Bronchus fibroblast of lung (primary cell): ENCODE measurements around the gene RRAS. TPM values are rescaled to one million over a fixed set of nuclear protein-coding genes. Genes with fewer than 3 reads are reported as not detected.

Experiments used
- total RNA-seq: library from RNA; depleted of rRNA; stranded (reverse); fragments of >200 nt; gene quantifications from 2 replicates; pipeline ENCODE4 v1.2.3, GENCODE V29; 2015

The RRAS gene
- 64.7 and 94.1 TPM in 2 replicates for total RNA-seq

DNA sequence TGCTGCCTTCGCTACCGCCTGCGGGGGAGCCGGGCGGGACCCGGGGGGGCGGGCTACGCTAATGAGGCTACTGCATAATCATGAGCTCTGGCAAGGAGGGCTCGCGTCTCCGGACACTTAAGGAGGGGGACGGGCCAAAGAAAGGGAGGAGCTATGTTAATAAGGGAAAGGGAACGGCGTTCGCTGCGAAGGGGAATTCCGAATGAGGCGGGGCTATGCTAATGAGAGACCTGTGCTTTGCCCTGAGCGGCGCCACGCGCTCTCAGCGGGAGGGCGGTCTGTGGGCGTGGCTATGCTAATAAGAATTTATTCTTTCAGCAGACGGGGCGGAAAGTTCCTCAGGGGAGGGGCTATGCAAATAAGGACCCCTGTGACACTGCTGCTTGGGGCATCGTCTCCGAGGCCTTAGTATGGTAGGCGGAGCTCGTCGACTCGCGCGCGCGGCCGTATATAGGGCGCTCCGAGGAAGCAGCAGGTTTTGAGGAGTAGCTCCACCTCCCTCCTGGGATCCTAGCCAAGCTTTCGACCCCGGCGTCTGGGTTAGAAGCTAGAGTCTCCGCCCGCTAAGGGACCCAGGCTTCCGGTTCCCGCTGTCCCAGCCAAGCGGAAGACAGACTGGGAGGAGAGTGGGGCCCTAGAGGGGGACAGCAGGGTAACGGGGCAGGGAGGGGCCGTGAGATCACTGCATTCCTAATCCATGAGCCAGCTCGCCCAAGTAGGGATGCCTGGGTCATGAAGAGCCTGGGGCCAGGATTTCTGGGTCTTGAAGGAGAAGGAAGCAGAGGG is at the start of gene RRAS:
Gene RRAS (minus strand): TSS at position 31 of the 786 bp plus-strand sequence. CDS start 45 bp downstream, outside the sequence.

GRCh38 chr19:49689133-49690078 is 49.5 kb upstream of the RRAS start, which contains the start of gene ADM5:
ADM5 (plus strand) TSS chr19:49689594; CDS start chr19:49689838, 244 bp downstream.

GRCh38 chr19:49677231-49677900 is 37.4 kb upstream of the RRAS start, which contains the start of gene PRMT1:
PRMT1 (plus strand) TSS chr19:49677271; CDS start chr19:49677281, 10 bp downstream.

GRCh38 chr19:49665351-49666119 is 25.6 kb upstream of the RRAS start, which contains the start of the genes BCL2L12 and IRF3:
BCL2L12 (plus strand) TSS chr19:49665933; CDS start chr19:49666693, 760 bp downstream.
IRF3 (minus strand) TSS chr19:49665857; CDS start chr19:49664838, 1,019 bp downstream.

DNA sequence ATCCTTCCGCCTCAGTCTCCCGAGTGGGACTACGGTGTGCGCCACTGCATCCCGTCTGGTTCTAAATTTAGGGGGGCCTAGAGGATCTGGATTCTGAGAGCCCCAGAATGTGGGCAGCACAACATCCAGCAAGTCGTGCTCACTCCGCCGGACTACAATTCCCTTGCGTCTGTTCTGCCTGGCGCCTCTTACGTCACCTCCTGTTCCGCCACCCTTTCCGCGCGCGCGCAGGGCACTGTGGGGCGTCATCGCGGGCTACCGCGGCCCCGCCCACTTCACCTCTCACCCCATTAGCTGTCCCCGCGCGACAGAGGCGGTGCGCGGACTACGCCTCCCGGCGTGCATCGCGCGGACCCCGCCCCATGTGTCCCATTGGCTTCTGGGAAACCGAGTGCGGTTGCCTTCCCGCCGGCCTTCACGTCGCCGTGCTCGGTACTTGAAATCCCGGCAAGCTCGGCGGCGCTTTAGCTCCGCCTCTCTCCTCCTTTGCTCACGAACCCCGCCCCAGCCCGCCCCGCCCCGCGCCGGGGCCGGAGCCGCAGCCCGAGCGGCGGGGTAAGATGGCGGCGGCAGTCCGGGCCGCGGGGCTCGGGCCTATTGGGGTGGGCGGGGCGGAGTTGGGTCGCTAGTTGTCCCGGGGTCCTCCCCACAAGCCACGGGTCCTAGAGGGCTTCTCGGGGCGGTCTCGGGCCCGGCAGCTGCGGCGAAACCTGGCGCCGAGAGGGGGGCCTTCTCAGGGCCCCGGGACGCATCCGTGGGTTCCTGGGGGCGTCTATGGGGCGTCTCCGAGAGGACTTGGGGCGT is 1.9 kb upstream of the RRAS start, which contains the start of gene SCAF1:
Gene SCAF1 (plus strand): TSS at position 522 of the 804 bp plus-strand sequence. CDS start 2,818 bp downstream, outside the sequence.

DNA sequence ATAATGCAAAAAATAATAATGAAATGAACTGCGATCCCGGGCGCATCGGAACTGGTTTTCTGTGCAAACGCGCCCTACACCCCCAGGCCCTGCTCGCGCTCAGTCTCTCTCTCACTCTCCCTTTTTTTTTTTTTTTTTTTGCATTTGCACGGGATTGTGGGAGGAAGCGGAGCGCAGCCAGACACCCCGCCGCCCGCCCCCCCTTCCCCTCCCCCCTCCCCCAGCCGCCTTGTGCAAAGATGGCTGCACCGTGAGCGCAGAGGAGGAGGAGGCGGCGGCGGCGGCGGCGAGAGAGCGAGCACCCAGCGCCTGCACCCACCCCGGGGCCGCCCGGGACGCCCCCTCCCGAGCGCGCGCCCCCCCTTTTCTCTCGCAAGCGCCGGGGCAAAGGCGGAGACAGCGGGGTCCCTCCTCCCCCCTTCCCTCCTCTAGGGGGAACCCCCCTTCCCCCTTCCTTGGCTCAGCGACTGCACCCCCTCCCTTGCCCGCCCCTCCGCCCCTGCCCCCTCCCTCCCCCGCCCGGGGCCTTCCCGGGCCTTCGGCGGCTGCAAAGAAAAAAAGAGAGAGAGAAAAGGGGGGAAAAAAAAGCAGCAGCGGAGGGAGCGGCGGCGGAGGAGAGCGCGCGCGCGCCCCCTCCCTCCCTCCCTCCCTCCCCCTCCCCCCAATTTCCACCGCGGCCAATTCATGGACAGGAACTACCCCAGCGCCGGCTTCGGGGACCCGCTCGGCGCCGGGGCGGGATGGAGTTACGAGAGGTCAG is 48.8 kb downstream of the RRAS start, which contains the start of gene PRR12:
Gene PRR12 (plus strand): TSS at position 212 of the 760 bp plus-strand sequence. CDS start 473 bp downstream, at position 685.

Other genes starting within 250 kb of the RRAS start
- gene PTH2, start 216.7 kb downstream of the RRAS start, total RNA-seq, result not detected in 2 replicates
- not detected in 2 replicates for gene GFY, start 214.8 kb downstream of the RRAS start, total RNA-seq
- not detected in 2 replicates for gene SLC17A7, start 198.6 kb downstream of the RRAS start, total RNA-seq
- gene PIH1D1, start 188.3 kb downstream of the RRAS start, total RNA-seq, result 103 TPM in 2 replicates
- gene ALDH16A1, start 186.9 kb downstream of the RRAS start, total RNA-seq, result 34.3 and 37.2 TPM in 2 replicates
- gene FLT3LG, start 165.9 kb downstream of the RRAS start, total RNA-seq, result 2.4 and 5.6 TPM in 2 replicates
- 3,580 and 3,841 TPM in 2 replicates for gene RPL13A, start 152.5 kb downstream of the RRAS start, total RNA-seq
- 3,922 and 4,879 TPM in 2 replicates for gene RPS11, start 143.7 kb downstream of the RRAS start, total RNA-seq
- 38.0 and 39.7 TPM in 2 replicates for gene FCGRT, start 127.5 kb downstream of the RRAS start, total RNA-seq
- gene RCN3, start 112.1 kb downstream of the RRAS start, total RNA-seq, result 191 and 235 TPM in 2 replicates
- 90.1 and 98.2 TPM in 2 replicates for gene NOSIP, start 59.6 kb downstream of the RRAS start, total RNA-seq
- 0.30 and 0.84 TPM in 2 replicates for gene PRRG2, start 58.8 kb downstream of the RRAS start, total RNA-seq
- 4.9 and 6.2 TPM in 2 replicates for gene PRR12, start 49.0 kb downstream of the RRAS start, total RNA-seq
- gene SCAF1, start 2.1 kb upstream of the RRAS start, total RNA-seq, result 28.4 and 28.6 TPM in 2 replicates
- 94.8 and 99.3 TPM in 2 replicates for gene IRF3, start 25.7 kb upstream of the RRAS start, total RNA-seq
- gene BCL2L12, start 25.8 kb upstream of the RRAS start, total RNA-seq, result 35.8 and 37.2 TPM in 2 replicates
- 389 and 416 TPM in 2 replicates for gene PRMT1, start 37.1 kb upstream of the RRAS start, total RNA-seq
- 0.67 and 0.74 TPM in 2 replicates for gene ADM5, start 49.5 kb upstream of the RRAS start, total RNA-seq
- gene CPT1C, start 51.0 kb upstream of the RRAS start, total RNA-seq, result 17.7 and 19.3 TPM in 2 replicates
- not detected in 2 replicates for gene TSKS, start 123.2 kb upstream of the RRAS start, total RNA-seq
- gene AP2A1, start 126.9 kb upstream of the RRAS start, total RNA-seq, result 136 and 142 TPM in 2 replicates
- gene FUZ, start 173.1 kb upstream of the RRAS start, total RNA-seq, result 30.1 and 31.8 TPM in 2 replicates
- 28.4 and 28.7 TPM in 2 replicates for gene MED25, start 178.1 kb upstream of the RRAS start, total RNA-seq
- 96.3 and 103 TPM in 2 replicates for gene PTOV1, start 211.0 kb upstream of the RRAS start, total RNA-seq
- gene PNKP, start 227.4 kb upstream of the RRAS start, total RNA-seq, result 45.2 and 49.8 TPM in 2 replicates
- gene AKT1S1, start 237.2 kb upstream of the RRAS start, total RNA-seq, result 32.9 and 33.5 TPM in 2 replicates
- 26.3 and 26.6 TPM in 2 replicates for gene TBC1D17, start 237.6 kb upstream of the RRAS start, total RNA-seq